K562 (cell line): Measurements from ENCODE around the gene PSG2. TPM values are rescaled to one million over a fixed set of nuclear protein-coding genes. Genes with fewer than 3 reads are reported as not detected.
A peak's percentile ranks its signal among the peaks of the same experiment; 100 is the strongest.
"Not testable (repeated sequence)": the region's sequence is repeated elsewhere in the genome, so short reads cannot be mapped to it uniquely, and the experiment has no call there.

Experiments used
- ATAC-seq: fragments of 200-7000 bp; cut with Tn5 transposase; 3 replicates; pipeline ENCODE4 v1.9.1; 2020; ENCODE audit warnings: moderate library complexity
- BruUV-seq: library from RNA; stranded (reverse); fragments of 400-500 nt; replicated peaks from 2 replicates; lab custom pipeline; 2021; lab: Mats Ljungman, UMichigan
- CTCF ChIA-PET: fragments of 300-600 bp; formaldehyde crosslinking; extraction: SDS; loops from one replicate; lab custom pipeline; 2021; ENCODE audit warnings: low intra/inter-chr PET ratio; lab: Yijun Ruan, JAX
- POLR2A ChIA-PET: fragments of 300-600, 350-650 bp; sonication (Branson Sonifier 250); formaldehyde crosslinking; extraction: SDS; loops from one replicate; lab custom pipeline; 2021; ENCODE audit warnings: antibody characterized with exemption, inconsistent platforms; lab: Yijun Ruan, JAX
- DNase-seq, 4 experiments: peaks; one replicate each; pipeline versions ENCODE4 v3.0.0 to v3.0.0-alpha.2; 2011 to 2018; ENCODE audit warnings: low spot score in 3 of 4, mixed read lengths in 3 of 4; ENCODE audit errors: extremely low read depth in 1 of 4
- FAIRE-seq: peaks from 2 replicates; lab custom pipeline; 2011; peaks lifted over from hg19 to GRCh38; lab: Jason Lieb, UNC
- H2AFZ ChIP-seq: 2 replicates; pipeline ENCODE4 v1.6.0; 2011; ENCODE audit warnings: low read depth, low read length, control low read depth, inconsistent platforms
- H3K27ac ChIP-seq: fragments of 200-600 bp; 3 replicates; pipeline ENCODE4 v1.8.0; 2011; ENCODE audit warnings: low read depth, mild to moderate bottlenecking, control low read depth, inconsistent platforms, low read length, moderate library complexity, mixed read lengths; ENCODE audit errors: extremely low read depth
- H3K27me3 ChIP-seq, 2 experiments: fragments of 300-600 bp in 1 of 2; 2 replicates in 1 of 2; 3 replicates in 1 of 2; pipeline versions ENCODE4 v1.6.0 to v1.8.0; 2011; ENCODE audit warnings: inconsistent platforms in 2 of 2, low read length in 2 of 2, mild to moderate bottlenecking in 1 of 2, mixed read lengths in 1 of 2, moderate library complexity in 1 of 2; ENCODE audit not compliant: control insufficient read depth in 2 of 2, insufficient read depth in 2 of 2
- H3K36me3 ChIP-seq: fragments of 300-600 bp; 3 replicates; pipeline ENCODE4 v1.8.0; 2011; ENCODE audit warnings: mild to moderate bottlenecking, low read length, inconsistent platforms; ENCODE audit not compliant: control insufficient read depth, insufficient read depth
- H3K4me1 ChIP-seq, 2 experiments: fragments of 200-600 bp in 1 of 2; replicated peaks in 1 of 2; 2 replicates in 1 of 2; 3 replicates in 1 of 2; pipeline versions ENCODE4 v1.5.1 to v1.8.0; 2011; ENCODE audit warnings: inconsistent platforms in 2 of 2, low read length in 2 of 2, mild to moderate bottlenecking in 1 of 2, mixed read lengths in 1 of 2, moderate library complexity in 1 of 2; ENCODE audit not compliant: control insufficient read depth in 2 of 2, insufficient read depth in 2 of 2
- H3K4me2 ChIP-seq: 2 replicates; pipeline ENCODE4 v1.6.1; 2011; ENCODE audit warnings: low read length, control low read depth, inconsistent platforms, mixed read lengths; ENCODE audit not compliant: insufficient read depth
- H3K4me3 ChIP-seq: fragments of 200-600 bp; sonication (generic), shearing (Covaris generic); 2 replicates; pipeline ENCODE4 v1.5.1; 2016; ENCODE audit warnings: control low read depth, inconsistent platforms
- H3K79me2 ChIP-seq: fragments of 200-600 bp; 3 replicates; pipeline ENCODE4 v1.8.0; 2011; ENCODE audit warnings: low read length, inconsistent platforms; ENCODE audit not compliant: control insufficient read depth, insufficient read depth
- H3K9ac ChIP-seq, 2 experiments: 2 replicates each; pipeline versions ENCODE4 v1.6.0 to v1.6.1; 2011; ENCODE audit warnings: low read depth in 2 of 2, low read length in 2 of 2, control low read depth in 1 of 2, inconsistent platforms in 1 of 2, mild to moderate bottlenecking in 1 of 2, mixed read lengths in 1 of 2; ENCODE audit not compliant: insufficient read depth in 1 of 2
- H3K9me1 ChIP-seq: one replicate; pipeline ENCODE4 v1.6.0; 2011; ENCODE audit warnings: inconsistent platforms, mild to moderate bottlenecking, low read length, moderate library complexity; ENCODE audit not compliant: control insufficient read depth, insufficient read depth
- H3K9me3 ChIP-seq: replicated peaks from 2 replicates; pipeline ENCODE4 v1.5.1; 2011; ENCODE audit warnings: low read depth, low read length, inconsistent platforms; ENCODE audit not compliant: control insufficient read depth, insufficient read depth
- H4K20me1 ChIP-seq: replicated peaks from 2 replicates; pipeline ENCODE4 v1.6.1; 2011; ENCODE audit warnings: low read length, inconsistent platforms, mixed read lengths; ENCODE audit not compliant: control insufficient read depth, insufficient read depth
- RAD21 ChIP-seq, 2 experiments: fragments of 250-450 bp in 1 of 2; fragments of 450-650 bp in 1 of 2; sonication (Bioruptor Pico) in 1 of 2; formaldehyde crosslinking in 1 of 2; IDR thresholded peaks in 1 of 2; conservative IDR thresholded peaks in 1 of 2; 2 replicates each; pipeline versions ENCODE4 v1.4.0 to v1.8.0; 2020 to 2022; ENCODE audit warnings: mild to moderate bottlenecking in 2 of 2, moderate library complexity in 1 of 2
- SMC3 ChIP-seq: conservative IDR thresholded peaks from 2 replicates; pipeline ENCODE4 v1.6.1; 2011; ENCODE audit warnings: low read depth, low read length, improper control_type of control experiment; ENCODE audit not compliant: insufficient read depth
- WGBS: fragments of 100-300 bp; shearing (Covaris generic); methylation state at CpG from one replicate; pipeline ENCODE4 v1.1.6; 2016; ENCODE audit warnings: low coverage, mixed read lengths; ENCODE audit not compliant: insufficient coverage; ENCODE audit errors: missing lambda C conversion rate; 5-methylcytosine and 5-hydroxymethylcytosine counted together
- in situ Hi-C: fragments of 300-500 bp; cut with MboI; formaldehyde crosslinking; loops from 4 replicates; pipeline ENCODE4 v1.15.0; 2018; ENCODE audit warnings: inconsistent platforms, mixed read lengths
- intact Hi-C: fragments of 100-400 bp; cut with micrococcal nuclease; formaldehyde crosslinking; loops from 2 replicates; pipeline ENCODE4 v1.14.2; 2022
- polyA plus RNA-seq, 8 experiments: library from polyadenylated mRNA; depleted of rRNA in 4 of 8; stranded (reverse) in 5 of 8; unstranded in 3 of 8; fragments of >200 nt; fragmentation: Nextera tagmentation in 2 of 8; fragmentation: Illumina TruSeq in 1 of 8; extraction: Ambion mirVana in 2 of 8; extraction: Trizol in 1 of 8; gene quantifications; 2 replicates each; pipeline versions ENCODE4 v1.2.1 to v1.2.3, GENCODE V29; 2011 to 2014; ENCODE audit warnings: inconsistent platforms in 1 of 8, missing spikeins in 1 of 8
- total RNA-seq, 7 experiments: library from RNA; depleted of rRNA in 6 of 7; stranded (reverse); fragments of >200 nt in 6 of 7; fragmentation: Illumina TruSeq in 2 of 7; extraction: Trizol in 2 of 7; gene quantifications; 2 replicates each; pipeline versions ENCODE4 v1.2.1 to v1.2.3, GENCODE V29; 2011 to 2021; ENCODE audit warnings: low replicate concordance in 1 of 7
- TF ChIP-seq, protein P1 (sequence below), 3 experiments: IDR thresholded peaks in 2 of 3; conservative IDR thresholded peaks in 1 of 3; 2 replicates each; pipeline ENCODE4 v1.5.1; 2011 to 2012; ENCODE audit warnings: low read length in 3 of 3, mild to moderate bottlenecking in 3 of 3, control low read depth in 2 of 3, improper control_type of control experiment in 1 of 3, inconsistent platforms in 1 of 3, low read depth in 1 of 3, mixed read lengths in 1 of 3, moderate library complexity in 1 of 3; ENCODE audit not compliant: insufficient read depth in 2 of 3
- TF ChIP-seq, protein P2 (sequence below), 2 experiments: fragments of 450-650 bp; formaldehyde crosslinking in 1 of 2; IDR thresholded peaks; 2 replicates each; pipeline versions ENCODE4 v1.4.0 to v1.6.1; 2014 to 2020; ENCODE audit warnings: mild to moderate bottlenecking in 2 of 2, borderline replicate concordance in 1 of 2, low read depth in 1 of 2

Gene PSG2
- total and polyA plus RNA-seq, 9 of the 15 experiments (the other 6 are each of a cell fraction or from before 2014, with no cell fraction given): not detected

DNA sequence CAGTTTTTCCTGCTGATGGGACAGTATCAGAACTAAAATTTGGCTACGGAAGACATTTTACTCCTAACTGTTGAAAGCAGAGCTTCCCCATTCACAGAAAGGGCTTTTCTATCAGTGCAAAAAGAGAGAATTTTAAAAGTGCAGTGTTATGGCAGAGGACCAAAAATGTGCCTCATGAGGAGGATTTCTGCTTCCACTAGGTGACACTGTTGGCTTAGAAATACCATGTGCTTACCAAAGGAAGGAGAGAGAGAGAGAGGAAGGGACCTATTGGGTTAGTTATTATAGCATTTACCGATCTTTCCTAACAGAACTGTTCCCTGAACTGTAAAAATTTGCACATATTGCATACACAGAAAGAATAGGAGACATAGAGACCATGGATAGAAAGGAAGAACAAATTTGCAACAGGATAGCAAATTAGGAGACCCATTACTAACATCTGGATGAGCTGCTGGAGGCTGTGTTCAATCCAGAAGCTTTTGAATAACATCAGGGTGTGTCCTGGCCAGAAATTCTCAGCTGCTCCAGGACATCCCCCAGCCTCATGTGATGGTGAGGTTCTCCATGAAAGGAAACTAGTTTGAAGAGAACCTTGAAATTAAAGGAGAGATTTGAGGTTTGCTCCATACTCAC, 21.8 kb upstream of the PSG2 start:
- H3K9me1 ChIP-seq, in situ Hi-C loops, H4K20me1 ChIP-seq, H3K9ac ChIP-seq, H3K4me2 ChIP-seq, H3K27ac ChIP-seq, intact Hi-C loops, H3K9me3 ChIP-seq, H3K4me1 ChIP-seq, H3K36me3 ChIP-seq, POLR2A ChIA-PET, H3K79me2 ChIP-seq, H2AFZ ChIP-seq, BruUV-seq, H3K27me3 ChIP-seq, FAIRE-seq, H3K4me3 ChIP-seq: not testable (repeated sequence)
- ATAC-seq: peak; percentile 71; the same call in 2 of the 3 replicates
- TF ChIP-seq, protein P1, sequence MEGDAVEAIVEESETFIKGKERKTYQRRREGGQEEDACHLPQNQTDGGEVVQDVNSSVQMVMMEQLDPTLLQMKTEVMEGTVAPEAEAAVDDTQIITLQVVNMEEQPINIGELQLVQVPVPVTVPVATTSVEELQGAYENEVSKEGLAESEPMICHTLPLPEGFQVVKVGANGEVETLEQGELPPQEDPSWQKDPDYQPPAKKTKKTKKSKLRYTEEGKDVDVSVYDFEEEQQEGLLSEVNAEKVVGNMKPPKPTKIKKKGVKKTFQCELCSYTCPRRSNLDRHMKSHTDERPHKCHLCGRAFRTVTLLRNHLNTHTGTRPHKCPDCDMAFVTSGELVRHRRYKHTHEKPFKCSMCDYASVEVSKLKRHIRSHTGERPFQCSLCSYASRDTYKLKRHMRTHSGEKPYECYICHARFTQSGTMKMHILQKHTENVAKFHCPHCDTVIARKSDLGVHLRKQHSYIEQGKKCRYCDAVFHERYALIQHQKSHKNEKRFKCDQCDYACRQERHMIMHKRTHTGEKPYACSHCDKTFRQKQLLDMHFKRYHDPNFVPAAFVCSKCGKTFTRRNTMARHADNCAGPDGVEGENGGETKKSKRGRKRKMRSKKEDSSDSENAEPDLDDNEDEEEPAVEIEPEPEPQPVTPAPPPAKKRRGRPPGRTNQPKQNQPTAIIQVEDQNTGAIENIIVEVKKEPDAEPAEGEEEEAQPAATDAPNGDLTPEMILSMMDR (IDR thresholded peaks at IDR 0.05 in 2 of 3, conservative IDR thresholded peaks at IDR 0.05 in 1 of 3; ENCODE audit: insufficient read depth in 2 of 3, low read depth in 1 of 3, low read length in 3 of 3): peak; percentile 53 to 75 (median 59); a peak in 5 of 6 replicates
- TF ChIP-seq, protein P2, sequence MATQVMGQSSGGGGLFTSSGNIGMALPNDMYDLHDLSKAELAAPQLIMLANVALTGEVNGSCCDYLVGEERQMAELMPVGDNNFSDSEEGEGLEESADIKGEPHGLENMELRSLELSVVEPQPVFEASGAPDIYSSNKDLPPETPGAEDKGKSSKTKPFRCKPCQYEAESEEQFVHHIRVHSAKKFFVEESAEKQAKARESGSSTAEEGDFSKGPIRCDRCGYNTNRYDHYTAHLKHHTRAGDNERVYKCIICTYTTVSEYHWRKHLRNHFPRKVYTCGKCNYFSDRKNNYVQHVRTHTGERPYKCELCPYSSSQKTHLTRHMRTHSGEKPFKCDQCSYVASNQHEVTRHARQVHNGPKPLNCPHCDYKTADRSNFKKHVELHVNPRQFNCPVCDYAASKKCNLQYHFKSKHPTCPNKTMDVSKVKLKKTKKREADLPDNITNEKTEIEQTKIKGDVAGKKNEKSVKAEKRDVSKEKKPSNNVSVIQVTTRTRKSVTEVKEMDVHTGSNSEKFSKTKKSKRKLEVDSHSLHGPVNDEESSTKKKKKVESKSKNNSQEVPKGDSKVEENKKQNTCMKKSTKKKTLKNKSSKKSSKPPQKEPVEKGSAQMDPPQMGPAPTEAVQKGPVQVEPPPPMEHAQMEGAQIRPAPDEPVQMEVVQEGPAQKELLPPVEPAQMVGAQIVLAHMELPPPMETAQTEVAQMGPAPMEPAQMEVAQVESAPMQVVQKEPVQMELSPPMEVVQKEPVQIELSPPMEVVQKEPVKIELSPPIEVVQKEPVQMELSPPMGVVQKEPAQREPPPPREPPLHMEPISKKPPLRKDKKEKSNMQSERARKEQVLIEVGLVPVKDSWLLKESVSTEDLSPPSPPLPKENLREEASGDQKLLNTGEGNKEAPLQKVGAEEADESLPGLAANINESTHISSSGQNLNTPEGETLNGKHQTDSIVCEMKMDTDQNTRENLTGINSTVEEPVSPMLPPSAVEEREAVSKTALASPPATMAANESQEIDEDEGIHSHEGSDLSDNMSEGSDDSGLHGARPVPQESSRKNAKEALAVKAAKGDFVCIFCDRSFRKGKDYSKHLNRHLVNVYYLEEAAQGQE (IDR thresholded peaks at IDR 0.05; ENCODE audit: borderline replicate concordance): 0 out of 2 replicates have a peak, but pooled peaks have one; percentile 3
- TF ChIP-seq, protein P2 (CRISPR knock-in tag; IDR thresholded peaks at IDR 0.05; ENCODE audit: low read depth): not testable (repeated sequence)
- TF ChIP-seq SMC3 (peak; percentile 38; the same call in 1 of the 2 replicates), RAD21 (CRISPR knock-in tag; conservative IDR thresholded peaks at IDR 0.05 in 1 of 2, IDR thresholded peaks at IDR 0.05 in 1 of 2) (peak in 1 of 2 experiments; percentile 52; a peak in 2 of 4 replicates)
- 0% methylated on average over 2 of the region's 2 CpGs for WGBS
- CTCF ChIA-PET: interaction anchor here (1.8 kb wide), 1 partner anchor 87 kb away, joined by 6 read pairs; no protein-coding TSS in a partner anchor
- peak in 2 of 4 experiments; percentile 9 to 59 for DNase-seq
